Activated CD8-positive, alpha-beta memory T cell treated with anti-CD3 and anti-CD28 coated beads for 36 hours (primary cell): Measurements from ENCODE around the gene IQSEC2. TPM values are rescaled to one million over a fixed set of nuclear protein-coding genes. Genes with fewer than 3 reads are reported as not detected.

ENCODE experiments used
- CTCF ChIA-PET: fragments of 350-600 bp; sonication (Branson Sonifier 250); formaldehyde crosslinking; loops from one replicate; lab custom pipeline; 2021; ENCODE audit warnings: antibody characterized with exemption; lab: Charles Lee
- POLR2A ChIA-PET: fragments of 350-600 bp; sonication (Branson Sonifier 250); formaldehyde crosslinking; loops from one replicate; lab custom pipeline; 2021; ENCODE audit warnings: antibody characterized with exemption; lab: Charles Lee
- total RNA-seq, 2 experiments: library from RNA; stranded (reverse); gene quantifications; one replicate each; pipeline ENCODE4 v1.2.3, GENCODE V29; 2021

IQSEC2 gene
- total RNA-seq: under 1 TPM; 0.65 to 0.95 TPM

DNA sequence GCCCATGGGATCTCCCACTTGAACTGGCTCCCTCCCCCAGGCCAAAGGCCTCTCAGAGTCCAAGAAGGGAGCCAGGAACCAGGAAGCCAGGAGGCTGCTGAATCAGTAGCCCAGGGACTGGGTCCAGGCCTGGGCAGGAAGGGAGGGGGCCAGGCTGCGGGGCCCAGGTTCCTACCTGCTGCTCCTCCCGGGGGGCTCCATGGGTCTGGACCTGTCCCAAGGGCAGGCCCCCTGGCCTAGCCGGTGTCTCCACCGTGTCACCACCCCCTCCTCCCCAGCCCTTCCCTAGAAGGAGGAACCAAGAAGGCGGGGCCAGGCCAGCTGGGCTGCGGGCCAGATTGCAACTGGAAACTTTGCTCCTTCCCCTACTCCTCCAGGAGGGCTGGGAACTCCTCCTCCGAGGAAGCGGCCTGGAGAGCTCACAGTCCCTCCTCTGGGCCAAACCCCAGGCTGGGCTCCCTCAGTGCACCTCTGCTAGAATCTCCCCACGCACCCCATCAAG, at the start of gene IQSEC2:
IQSEC2 (minus strand) TSS at position 264 of the 502 bp plus-strand sequence.
- CTCF ChIA-PET: interaction anchor here (1.0 kb wide), 1 partner anchor 37 kb away, joined by 3 read pairs; no protein-coding TSS in a partner anchor
- POLR2A ChIA-PET: no interaction called here

DNA sequence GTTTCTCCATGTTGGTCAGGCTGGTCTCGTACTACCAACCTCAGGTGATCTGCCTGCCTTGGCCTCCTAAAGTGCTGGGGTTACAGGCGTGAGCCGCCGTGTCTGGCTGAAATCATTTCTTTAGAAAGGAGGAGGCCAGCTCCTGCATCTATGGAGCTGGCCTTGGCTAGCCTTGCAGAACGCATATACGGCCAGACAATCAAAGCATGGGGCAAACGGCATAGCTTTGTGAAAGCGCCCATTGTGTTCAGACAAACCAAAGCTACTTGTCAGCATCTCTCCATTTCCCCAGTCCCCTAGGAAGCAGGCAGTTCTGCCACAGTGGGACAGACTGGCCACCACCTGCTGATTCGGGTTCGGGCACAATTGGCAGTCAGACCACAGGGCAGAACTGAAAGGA, 48.9 kb upstream of the IQSEC2 start:
- ChIA-PET CTCF (no interaction called here), POLR2A (no interaction called here)

DNA sequence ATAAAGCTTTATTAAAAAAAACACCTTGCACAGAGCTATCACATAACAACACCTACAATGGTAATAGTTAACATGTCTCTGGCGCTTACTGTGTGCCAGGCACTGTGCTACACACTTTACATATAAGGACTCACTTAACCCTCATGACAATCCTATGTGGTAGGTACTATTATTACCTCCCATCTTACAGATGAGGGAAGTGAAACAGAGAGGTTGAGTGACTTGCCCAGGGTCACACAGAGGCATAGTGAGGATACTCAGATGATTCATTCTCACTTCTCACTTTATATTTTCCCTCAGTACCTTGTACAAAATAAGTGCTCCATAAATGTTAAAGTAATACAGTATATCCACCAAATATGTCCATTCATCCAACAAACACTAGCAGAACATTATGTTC, 43.4 kb upstream of the IQSEC2 start:
- POLR2A ChIA-PET: no interaction called here
- CTCF ChIA-PET: no interaction called here

DNA sequence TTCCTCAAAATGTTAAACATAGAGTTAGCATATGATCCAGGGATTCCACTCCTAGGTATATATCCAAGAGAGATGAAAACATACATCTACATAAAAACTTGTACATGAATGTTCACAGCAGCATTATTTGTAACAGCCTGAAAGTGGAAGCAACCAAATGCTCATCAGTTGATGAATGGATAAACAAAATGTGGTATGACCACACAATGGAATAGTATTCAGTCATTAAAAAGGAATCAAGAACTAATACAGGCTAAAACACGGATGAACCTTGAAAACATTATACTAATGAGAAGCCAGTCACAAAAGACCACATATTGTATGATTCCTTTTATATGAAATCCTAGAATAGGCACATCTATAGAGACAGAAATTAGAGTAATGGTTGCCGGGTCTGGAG, 42.7 kb upstream of the IQSEC2 start:
- CTCF ChIA-PET: no interaction called here

DNA sequence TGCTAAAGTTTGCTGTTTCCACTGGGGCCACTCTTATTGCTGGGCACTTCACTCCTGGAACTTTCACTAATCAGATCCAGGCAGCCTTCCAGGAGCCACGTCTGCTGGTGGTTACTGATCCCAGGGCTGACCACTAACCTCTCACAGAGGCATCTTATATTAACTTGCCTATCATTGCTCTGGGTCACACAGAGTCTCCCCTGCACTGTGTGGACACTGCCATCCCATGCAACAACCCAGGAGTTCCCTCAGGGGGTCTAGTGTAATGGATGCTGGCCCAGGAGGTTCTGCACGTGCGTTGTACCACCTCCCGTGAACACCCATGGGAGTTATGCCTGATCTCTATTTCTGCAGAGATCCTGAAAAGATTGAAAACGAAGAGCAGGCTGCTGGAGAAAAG, 41.8 kb upstream of the IQSEC2 start:
- ChIA-PET POLR2A (no interaction called here), CTCF (no interaction called here)

More for the DNA sequence above, 42.7 kb upstream of the IQSEC2 start:
- POLR2A ChIA-PET: no interaction called here

DNA sequence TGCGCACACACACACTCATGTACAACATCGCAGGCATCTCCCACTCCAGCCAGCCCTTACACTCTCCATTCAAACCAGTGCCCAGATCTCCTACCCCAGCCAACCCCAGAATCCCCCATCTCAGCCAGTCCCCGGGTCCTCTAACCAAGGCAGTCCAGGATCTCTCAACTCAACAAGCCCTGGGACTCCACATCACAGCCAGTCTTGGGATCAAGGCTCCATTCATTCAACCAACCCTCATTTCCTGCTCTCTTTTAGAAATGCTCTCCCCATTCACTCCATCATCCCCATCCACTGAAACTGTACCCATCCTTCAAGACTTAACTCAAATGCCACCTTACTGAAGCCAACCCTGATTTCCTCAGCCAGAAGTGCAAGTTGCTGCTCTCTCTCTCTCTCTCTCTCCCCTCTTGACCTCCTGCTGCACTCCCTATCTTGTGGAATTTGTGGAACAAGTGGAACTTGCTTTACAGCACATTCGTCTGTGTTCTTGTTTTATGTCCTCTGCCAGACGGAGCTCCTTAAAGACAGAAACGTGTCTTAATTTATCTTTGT, 40.6 kb upstream of the IQSEC2 start:
- ChIA-PET CTCF (no interaction called here), POLR2A (no interaction called here)

DNA sequence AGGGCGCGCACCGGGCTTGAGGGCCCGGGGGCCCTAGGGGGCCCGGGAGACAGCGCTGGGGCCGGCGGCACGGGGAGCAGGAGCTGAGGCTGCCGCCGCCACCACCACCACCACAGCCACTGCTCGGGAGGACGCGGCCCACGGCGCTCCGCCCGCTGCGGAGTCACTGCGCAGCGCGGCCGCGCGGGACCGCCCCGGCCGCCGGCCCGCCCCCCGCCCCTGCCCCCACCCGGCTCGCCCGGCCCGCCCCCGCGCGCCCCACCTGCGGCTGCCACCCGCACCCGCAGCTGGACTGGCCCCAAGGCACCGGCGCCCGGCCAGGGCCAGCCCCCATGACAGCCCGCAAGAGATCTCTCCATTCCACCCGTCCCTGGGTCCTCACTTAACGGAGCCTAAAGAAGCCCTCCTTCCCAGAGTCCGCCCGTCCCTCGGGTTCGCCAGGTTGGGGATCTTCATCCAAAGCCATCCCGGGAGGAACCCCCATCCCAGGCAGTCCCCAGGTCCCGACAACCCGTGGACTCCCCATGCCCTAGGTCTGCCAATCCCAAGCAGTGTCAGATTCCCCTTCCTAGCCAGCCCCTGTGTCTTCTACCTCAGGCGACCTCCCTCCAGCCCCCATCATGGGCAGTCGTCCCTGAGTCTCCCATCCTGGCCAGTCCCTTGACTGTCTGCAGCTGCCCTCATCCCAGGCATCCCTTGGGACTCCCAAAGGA, 40.0 kb upstream of the IQSEC2 start:
- ChIA-PET CTCF (interaction anchor here (4.7 kb wide), 1 partner anchor 125 kb away, joined by 23 read pairs; no protein-coding TSS in a partner anchor), POLR2A (interaction anchor here (0.5 kb wide), 1 partner anchor 855 kb away, joined by 10 read pairs; no protein-coding TSS in a partner anchor)

DNA sequence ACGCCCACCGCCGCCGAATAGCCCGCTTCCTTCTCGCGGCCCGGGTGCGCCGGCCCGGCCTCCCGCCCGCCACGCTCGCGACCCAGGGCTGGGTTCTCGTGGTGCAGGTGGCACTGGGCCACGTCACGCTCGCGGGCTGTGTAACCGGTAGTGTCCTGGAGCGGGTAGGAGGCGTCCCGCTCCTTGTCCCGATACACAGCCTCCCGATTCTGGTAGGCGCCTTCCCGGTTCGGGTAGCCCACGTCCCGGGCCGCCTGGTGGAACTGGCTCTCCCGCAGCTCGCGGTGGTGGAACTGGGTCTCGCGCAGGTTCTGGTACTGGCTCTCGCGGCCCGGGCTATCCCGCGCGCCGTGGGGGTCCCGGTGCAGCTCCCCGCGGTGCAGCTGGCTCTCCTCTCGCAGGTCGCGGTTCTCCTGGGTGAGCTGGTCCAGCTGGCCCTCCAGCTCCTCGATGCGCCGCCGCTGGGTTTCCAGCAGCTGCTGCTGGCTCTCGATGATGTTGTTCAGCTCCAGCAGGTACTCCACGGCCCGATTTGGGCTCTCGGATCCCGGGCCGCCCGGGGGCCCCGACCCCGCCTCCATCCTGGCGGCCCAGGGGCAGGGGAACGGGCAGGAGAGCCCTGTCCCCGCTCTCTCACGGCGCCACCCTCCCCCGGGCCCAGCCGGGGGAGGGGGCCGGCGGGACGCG, 39.3 kb upstream of the IQSEC2 start:
- POLR2A ChIA-PET: interaction anchor here (0.5 kb wide), 1 partner anchor 855 kb away, joined by 10 read pairs; no protein-coding TSS in a partner anchor

DNA sequence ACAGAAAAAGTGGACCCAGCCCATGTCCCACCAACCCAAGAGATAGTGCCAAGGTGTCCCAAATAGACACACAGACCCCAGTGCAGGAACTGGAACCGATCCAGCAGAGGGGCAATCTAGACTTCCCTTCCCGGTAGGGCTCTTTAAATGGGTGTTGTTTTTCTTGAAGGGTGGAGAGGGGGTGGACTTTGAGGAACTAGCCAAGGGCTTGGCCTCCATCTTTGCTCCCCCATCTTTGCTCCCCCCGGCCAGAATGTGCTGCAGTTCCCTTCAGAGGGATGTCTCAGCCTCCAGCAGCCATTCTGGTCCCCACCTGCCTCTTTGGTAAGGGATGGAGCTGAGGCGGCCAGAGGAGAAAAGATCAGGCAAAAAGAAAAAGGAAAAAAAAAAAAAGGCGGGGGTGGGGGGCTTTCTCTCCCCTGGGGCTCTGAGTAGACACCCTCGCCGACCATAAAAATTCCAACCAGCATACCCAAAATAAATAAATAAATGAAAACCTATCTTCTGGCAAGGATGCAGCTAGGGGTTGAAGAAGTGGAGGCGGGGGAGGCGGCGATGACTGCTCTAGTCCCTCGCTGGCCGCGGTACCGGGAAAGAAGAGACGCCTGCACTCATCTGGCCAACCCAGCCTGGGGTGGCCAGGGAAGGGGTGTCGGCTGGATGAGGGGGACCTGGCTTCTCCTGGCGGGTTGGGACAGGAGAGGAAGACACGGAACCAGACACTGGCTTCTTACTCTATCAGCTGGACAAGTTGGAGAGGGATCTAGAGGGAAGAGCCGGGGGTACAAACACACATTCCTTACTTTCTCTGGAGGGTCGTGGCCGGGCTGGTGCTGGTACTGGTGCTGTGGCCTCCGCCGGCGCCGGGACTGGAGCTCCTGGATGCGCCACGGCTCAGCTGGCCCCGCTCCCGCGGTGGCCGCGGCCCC, 38.5 kb upstream of the IQSEC2 start:
- POLR2A ChIA-PET: no interaction called here
- CTCF ChIA-PET: interaction anchor here (0.8 to 4.7 kb wide), 3 partner anchors 9 to 162 kb away, joined by 4 to 23 read pairs (median 9); no protein-coding TSS in a partner anchor

More for the DNA sequence above, 39.3 kb upstream of the IQSEC2 start:
- CTCF ChIA-PET: interaction anchor here (4.7 kb wide), 1 partner anchor 125 kb away, joined by 23 read pairs; no protein-coding TSS in a partner anchor

DNA sequence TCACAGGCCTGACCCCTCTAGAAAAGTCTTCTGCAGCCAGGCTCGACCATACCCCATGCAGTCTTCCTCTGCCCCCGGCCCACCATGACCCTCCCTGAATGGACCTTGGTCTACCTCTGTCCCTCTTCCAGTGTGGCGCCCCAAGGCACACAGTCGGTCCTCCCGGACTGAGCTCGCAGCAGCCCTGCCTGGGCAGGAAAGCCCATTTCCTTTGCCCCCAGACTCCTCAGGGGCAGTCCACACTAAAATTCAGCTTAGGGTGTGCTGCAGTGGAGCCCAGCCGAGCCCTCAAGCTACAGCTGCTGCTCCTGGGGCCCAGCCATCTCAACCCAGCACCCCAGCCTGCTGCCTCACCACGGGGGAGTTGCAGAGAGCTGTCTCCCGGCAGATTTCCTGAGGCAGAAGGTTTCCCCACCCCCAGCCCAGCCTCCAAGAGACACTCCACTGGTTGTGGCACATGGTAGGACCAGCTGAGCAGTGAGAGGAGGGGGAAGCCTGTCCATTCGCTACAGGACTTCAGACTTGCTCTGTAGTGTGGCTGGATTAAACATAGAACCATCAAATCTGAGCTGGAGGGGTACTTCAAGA, 37.5 kb upstream of the IQSEC2 start:
- CTCF ChIA-PET: interaction anchor here (0.8 to 4.7 kb wide), 5 partner anchors 8 to 163 kb away, joined by 3 to 23 read pairs (median 4); partner anchors contain the start of gene IQSEC2
- POLR2A ChIA-PET: no interaction called here

DNA sequence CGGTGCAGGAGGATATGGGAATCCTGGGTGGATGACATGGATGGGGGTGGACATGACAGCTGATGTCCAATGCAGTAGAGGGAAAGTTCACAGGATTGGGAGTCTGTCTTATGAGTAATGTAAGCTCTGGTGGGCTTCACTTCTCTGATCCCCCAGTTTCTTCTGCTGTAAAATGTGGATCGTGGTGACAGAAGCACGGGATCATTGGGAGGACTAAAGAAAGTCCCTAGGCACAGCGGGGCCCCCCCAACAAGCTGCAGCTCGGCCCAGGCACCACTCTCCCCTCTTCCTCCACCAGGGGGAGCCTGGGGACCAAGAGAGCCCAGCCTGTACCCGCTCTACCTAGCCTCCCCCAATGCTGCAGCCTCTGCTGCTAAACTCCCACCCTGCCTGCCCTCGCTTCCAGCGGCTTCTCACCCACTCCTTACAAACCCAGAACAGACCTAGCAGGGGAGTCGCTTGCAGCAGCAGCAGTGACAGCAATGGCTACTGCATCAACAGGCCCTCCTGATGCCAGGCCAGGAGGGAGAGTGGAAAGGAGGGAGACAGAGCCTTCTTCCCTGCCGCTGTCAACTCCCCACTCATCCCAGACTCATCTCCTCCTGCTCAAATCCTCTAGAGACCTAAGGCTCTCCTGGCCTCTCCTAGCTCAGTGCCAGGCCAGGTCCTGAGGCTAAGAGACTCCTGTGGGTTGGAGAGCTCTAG, 36.1 kb upstream of the IQSEC2 start:
- POLR2A ChIA-PET: interaction anchor here (1.0 kb wide), 1 partner anchor 164 kb away, joined by 3 read pairs; no protein-coding TSS in a partner anchor
- CTCF ChIA-PET: interaction anchor here (0.9 to 4.7 kb wide), 12 partner anchors 11 to 166 kb away, joined by 3 to 23 read pairs (median 4); no protein-coding TSS in a partner anchor

DNA sequence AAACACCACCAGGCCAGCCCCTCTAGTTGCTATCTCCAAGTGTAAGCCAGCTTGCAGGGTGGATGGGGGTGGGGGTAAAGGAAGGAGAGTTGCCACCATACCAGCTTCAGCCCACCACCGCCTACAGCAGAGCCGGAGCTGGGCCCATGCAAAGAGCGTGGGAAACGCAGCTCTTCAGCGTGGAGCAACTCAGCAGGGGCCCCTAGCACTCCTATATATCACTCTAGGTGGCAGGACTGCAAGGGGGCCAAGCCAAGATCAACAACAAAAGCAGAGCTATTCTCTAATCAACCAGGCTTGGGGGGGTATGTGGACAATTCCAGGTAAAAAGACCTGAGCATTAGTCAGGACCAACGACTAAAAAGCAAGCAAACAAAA, 35.5 kb upstream of the IQSEC2 start:
- ChIA-PET POLR2A (interaction anchor here (1.0 kb wide), 1 partner anchor 165 kb away, joined by 3 read pairs; no protein-coding TSS in a partner anchor), CTCF (interaction anchor here (0.9 to 4.7 kb wide), 10 partner anchors 11 to 167 kb away, joined by 3 to 23 read pairs (median 4); no protein-coding TSS in a partner anchor)

DNA sequence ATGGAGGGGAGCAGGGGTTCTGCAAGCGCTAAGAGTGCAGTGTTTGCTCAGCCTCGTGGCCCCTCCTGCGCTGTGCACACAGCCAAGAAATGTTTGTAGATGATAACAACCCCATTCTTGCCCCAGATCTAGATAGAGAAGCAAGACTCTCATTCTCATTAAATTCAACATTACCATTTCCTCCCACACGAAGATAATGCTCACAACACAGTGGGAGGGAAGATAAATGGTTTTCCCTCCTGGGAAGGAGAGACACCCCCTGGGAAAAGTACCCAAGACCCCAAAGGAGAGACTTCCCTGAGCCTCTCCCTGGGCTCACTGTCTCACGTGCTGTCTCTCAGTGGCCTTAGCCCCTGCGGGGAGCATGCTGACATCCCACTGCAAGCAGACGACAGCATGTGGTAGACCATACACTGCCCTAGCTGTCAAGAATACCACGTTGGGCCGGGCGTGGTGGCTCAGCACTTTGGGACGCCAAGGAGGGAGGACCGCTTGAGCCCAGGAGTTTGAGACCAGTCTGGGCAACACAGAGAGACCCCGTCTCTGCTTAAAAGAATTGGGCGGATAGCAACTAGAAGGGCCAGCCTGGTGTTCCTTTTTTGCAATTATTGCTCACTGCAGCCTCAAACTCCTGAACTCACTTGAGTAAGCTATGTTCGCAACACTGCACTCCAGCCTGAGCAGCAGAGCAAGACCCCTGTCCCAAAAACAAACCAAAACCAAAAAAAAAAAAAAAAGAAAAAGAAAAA, 34.9 kb upstream of the IQSEC2 start:
- ChIA-PET POLR2A (interaction anchor here (1.0 kb wide), 1 partner anchor 165 kb away, joined by 3 read pairs; no protein-coding TSS in a partner anchor), CTCF (interaction anchor here (1.0 to 4.7 kb wide), 8 partner anchors 12 to 167 kb away, joined by 3 to 23 read pairs (median 4); no protein-coding TSS in a partner anchor)

DNA sequence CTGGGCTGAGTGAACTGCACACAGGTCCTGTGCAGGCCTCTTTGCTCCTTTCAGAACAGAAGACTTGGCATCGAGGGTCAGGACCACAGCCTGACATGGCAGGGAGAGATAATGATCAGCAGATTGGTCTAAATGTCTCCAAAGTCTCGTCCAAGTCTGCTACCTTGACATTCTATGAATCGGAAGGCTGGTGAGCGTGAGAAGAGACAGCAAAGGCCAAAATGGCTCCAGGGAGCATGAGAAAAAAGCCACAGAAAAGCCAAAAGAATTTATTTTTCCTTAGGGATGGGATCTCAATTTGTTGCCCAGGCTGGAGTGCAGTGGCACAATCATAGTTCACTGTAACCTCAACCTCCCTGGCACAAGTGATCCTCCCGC, 32.3 kb upstream of the IQSEC2 start:
- ChIA-PET POLR2A (no interaction called here), CTCF (interaction anchor here (1.0 to 2.4 kb wide), 6 partner anchors 11 to 184 kb away, joined by 3 to 8 read pairs (median 4); no protein-coding TSS in a partner anchor)

DNA sequence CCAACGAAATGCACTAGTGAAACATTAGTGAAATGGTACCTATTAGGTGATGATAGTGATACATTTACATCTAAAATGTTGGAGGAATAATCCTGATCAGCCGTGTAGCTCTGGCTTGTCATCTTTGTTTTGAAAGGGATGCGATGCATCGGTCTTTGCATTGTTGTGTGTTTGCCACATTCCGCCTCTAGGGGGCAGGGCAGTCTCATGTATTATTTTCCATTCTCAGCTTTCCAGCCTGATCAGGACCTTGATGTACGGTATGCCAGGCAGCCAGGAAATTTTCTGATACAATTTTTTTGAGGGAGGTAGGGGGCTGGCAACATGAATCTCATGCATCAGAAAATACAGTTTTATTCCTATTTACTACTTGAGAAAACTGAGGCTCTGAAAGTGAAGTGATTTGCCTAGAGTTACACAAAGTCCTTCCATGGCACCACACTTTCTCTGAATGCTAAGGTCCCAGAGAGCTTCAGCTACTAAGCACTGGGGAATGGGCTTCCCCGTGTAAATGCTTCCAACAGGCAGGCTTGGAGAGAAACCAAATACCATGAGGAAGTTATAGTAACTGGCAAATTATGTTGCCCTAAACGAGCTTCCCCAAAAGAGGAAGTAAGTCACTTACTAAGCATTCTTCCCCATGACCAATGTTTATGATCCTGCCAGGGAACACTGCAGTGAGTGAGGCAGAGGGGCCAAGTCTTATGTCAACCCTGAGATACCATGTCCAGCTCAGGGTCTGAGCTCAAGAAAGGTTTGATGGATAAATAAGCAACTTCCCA, 31.8 kb upstream of the IQSEC2 start:
- CTCF ChIA-PET: interaction anchor here (0.6 to 3.9 kb wide), 13 partner anchors 11 to 230 kb away, joined by 3 to 15 read pairs (median 3); no protein-coding TSS in a partner anchor
- POLR2A ChIA-PET: no interaction called here

DNA sequence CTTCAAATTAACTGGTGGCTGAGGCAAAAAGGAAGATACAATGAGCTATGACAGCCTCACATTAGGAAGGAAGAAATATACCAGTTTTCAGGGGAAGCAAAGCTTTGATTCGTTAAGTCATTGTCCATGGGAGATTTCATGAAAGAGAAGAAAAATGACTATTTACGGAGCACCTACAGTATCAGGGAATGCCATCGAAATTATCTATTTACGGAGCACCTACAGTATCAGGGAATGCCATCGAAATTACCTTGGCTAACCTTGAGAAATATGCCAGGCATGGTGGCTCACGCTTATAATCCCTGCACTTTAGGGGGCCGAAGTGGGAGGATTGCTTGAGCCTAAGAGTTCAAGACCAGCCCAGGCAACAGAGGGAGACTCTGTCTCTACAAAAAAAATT, 28.5 kb upstream of the IQSEC2 start:
- CTCF ChIA-PET: interaction anchor here (3.9 kb wide), 1 partner anchor 172 kb away, joined by 15 read pairs; no protein-coding TSS in a partner anchor
- POLR2A ChIA-PET: no interaction called here
